NCI-H2196 (cell line): ENCODE results near the gene ATP5F1D.

Source experiments
- DNase-seq: peaks from one replicate; lab custom pipeline; 2025; ENCODE audit not compliant: unreplicated experiment; lab: John Stamatoyannopoulos, UW

The ATP5F1D gene

GRCh38 chr19:1290196-1290702 lies 48.7 kb downstream of the ATP5F1D start:
- no peak for DNase-seq

- no peak for DNase-seq
Observed at GRCh38 chr19:1290703-1291651, 49.4 kb downstream of the ATP5F1D start.

- DNase-seq, result no peak
Observed at GRCh38 chr19:1291761-1292418, 50.3 kb downstream of the ATP5F1D start.

- no peak for DNase-seq
Observed at GRCh38 chr19:1292419-1293151, 51.0 kb downstream of the ATP5F1D start.

- DNase-seq, result no peak
Observed at GRCh38 chr19:1293782-1294604, 52.4 kb downstream of the ATP5F1D start.
